Muscle layer of colon (tissue), 2 donors: ENCODE results near the gene CCDC136.
A peak's percentile ranks its signal among the peaks of the same experiment; 100 is the strongest.

Experiments
- H3K27ac ChIP-seq: one replicate; pipeline ENCODE4 v1.7.0; 2013; ENCODE audit warnings: low read depth, mild to moderate bottlenecking, low read length, moderate library complexity
- H3K27me3 ChIP-seq, 2 donors: one replicate each; pipeline ENCODE4 v1.7.0; 2013; ENCODE audit warnings: low read length in 2 of 2, mild to moderate bottlenecking in 2 of 2; ENCODE audit not compliant: insufficient read depth in 2 of 2, control insufficient read depth in 1 of 2
- H3K36me3 ChIP-seq: one replicate; pipeline ENCODE4 v1.7.0; 2013; ENCODE audit warnings: mild to moderate bottlenecking, low read length; ENCODE audit not compliant: insufficient read depth
- H3K4me1 ChIP-seq: one replicate; pipeline ENCODE4 v1.7.0; 2013; ENCODE audit warnings: mild to moderate bottlenecking, low read length; ENCODE audit not compliant: insufficient read depth
- H3K4me3 ChIP-seq, 2 donors: one replicate each; pipeline ENCODE4 v1.7.0; 2013; ENCODE audit warnings: low read length in 2 of 2, low read depth in 1 of 2, mild to moderate bottlenecking in 1 of 2, moderate library complexity in 1 of 2
- H3K9ac ChIP-seq: one replicate; pipeline ENCODE4 v1.7.0; 2013; ENCODE audit warnings: low read length
- H3K9me3 ChIP-seq: one replicate; pipeline ENCODE4 v1.7.0; 2013; ENCODE audit warnings: mild to moderate bottlenecking, low read length
- donor health status: abdominal sarcoma.
- donor health status: Adenocarcinoma of cecum.

The CCDC136 gene

DNA sequence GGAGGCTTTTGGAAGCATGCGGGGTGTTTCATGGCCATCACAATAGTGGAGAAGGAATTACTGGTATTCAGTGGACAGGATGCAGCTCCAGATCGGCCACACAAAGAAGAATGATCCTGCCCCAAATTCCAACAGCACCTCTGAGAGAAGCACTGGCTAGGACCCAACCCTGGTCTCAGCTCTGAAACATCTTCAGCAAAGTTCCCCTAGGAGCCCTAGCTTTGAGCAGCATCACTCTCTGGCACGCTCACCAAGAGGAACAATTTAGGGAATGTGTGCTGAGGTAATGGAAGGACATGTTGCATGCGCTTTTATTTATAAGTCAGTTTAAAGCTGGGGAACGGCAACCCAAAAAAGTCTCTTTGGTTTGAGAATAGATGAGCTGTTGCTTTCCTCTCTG, 10.6 kb upstream of the CCDC136 start:
- no peak overlapping the region for H3K4me3 ChIP-seq
- H3K9ac ChIP-seq = no peak overlapping the region
- H3K36me3 ChIP-seq = no peaks in the 10 kb centered on the region
- no peaks in the 10 kb centered on the region for H3K9me3 ChIP-seq
- H3K4me1 ChIP-seq = peaks cover 25% of the 10 kb centered on the region
- no peaks in the 10 kb centered on the region for H3K27me3 ChIP-seq
- H3K27ac ChIP-seq = peak overlapping the region; percentile 24

DNA sequence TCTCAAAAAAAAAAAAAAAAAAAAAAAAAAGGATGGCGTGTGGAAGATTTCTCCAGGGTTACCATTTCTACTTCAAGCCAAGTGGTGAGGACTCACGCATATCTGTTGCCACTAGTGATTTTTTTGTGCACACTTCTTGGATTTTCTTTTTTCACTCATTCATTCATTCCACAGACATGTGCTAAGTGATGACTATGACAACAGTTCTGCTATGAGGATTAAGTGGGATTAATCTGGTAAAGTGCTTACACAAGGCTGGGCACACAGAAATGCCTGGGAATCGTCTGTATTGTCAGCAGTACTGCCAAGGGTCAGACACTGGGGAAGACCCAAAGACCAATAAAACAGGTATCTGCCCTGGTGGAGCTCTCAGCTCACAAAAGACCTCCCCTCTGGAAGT, 9.9 kb upstream of the CCDC136 start:
- peaks cover 25% of the 10 kb centered on the region for H3K4me1 ChIP-seq
- no peak overlapping the region for H3K4me3 ChIP-seq
- H3K27me3 ChIP-seq = no peaks in the 10 kb centered on the region
- H3K9ac ChIP-seq = no peak overlapping the region
- H3K9me3 ChIP-seq = no peaks in the 10 kb centered on the region
- no peaks in the 10 kb centered on the region for H3K36me3 ChIP-seq
- peak overlapping the region; percentile 61 for H3K27ac ChIP-seq

DNA sequence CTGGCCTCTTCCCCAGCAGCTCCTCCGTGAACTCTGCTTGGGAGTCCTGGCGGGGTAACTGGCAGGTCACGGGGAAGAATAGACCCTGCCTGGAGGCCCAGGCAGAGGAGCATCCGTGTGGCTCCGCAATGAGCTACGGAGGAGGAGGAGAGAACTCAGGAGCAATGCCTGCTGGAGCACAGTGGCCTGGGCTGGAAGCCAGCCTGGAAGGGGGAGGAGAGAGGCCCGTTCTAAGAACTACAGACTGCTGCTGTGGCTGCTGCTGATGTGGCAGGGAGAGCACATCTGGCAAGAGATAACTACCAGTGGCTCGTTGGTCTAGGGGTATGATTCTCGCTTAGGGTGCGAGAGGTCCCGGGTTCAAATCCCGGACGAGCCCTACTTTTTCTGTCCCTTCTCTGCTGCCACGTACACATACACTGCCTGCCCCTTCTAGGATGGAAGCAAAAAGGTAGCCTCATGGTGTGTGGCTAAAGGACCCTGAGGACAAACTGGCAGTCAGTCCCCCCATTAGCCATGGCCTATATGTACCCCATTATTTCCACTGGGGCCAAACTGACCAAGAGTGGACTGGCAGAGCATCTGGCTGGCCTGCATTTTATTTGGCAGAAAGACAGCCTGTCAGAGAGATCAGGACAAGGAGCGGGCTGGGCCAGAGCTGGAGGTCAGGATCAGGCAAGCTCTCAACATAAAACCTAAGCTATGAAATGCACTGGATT, 8.5 kb upstream of the CCDC136 start:
- H3K4me3 ChIP-seq = no peak overlapping the region
- no peaks in the 10 kb centered on the region for H3K36me3 ChIP-seq
- no peaks in the 10 kb centered on the region for H3K9me3 ChIP-seq
- H3K4me1 ChIP-seq = peaks cover 25% of the 10 kb centered on the region
- peak overlapping the region; percentile 9 for H3K9ac ChIP-seq
- no peaks in the 10 kb centered on the region for H3K27me3 ChIP-seq
- H3K27ac ChIP-seq = peak overlapping the region; percentile 61

DNA sequence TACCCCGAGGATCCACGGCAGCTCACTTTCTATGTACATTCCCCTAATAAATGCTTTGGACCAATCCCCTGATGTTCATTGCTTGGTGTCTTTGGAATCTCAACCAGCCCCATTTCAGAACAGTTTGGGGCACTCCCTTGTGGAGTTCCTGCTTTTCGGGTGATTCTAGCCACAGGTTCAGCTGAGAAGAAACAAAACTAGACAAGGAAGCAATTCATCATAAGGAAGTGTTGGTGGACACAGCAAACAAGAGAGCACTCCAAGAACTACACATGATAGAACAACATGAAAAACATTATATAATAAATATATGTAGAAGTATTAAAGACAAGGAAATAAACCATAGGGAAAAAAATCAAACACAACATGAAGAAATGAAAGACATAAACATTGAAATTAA, 6.0 kb upstream of the CCDC136 start:
- Histone ChIP-seq H3K36me3 (no peaks in the 10 kb centered on the region), H3K27me3 (no peaks in the 10 kb centered on the region), H3K9ac (no peak overlapping the region), H3K27ac (no peak overlapping the region), H3K4me1 (peaks cover 30% of the 10 kb centered on the region), H3K4me3 (no peak overlapping the region), H3K9me3 (no peaks in the 10 kb centered on the region)

DNA sequence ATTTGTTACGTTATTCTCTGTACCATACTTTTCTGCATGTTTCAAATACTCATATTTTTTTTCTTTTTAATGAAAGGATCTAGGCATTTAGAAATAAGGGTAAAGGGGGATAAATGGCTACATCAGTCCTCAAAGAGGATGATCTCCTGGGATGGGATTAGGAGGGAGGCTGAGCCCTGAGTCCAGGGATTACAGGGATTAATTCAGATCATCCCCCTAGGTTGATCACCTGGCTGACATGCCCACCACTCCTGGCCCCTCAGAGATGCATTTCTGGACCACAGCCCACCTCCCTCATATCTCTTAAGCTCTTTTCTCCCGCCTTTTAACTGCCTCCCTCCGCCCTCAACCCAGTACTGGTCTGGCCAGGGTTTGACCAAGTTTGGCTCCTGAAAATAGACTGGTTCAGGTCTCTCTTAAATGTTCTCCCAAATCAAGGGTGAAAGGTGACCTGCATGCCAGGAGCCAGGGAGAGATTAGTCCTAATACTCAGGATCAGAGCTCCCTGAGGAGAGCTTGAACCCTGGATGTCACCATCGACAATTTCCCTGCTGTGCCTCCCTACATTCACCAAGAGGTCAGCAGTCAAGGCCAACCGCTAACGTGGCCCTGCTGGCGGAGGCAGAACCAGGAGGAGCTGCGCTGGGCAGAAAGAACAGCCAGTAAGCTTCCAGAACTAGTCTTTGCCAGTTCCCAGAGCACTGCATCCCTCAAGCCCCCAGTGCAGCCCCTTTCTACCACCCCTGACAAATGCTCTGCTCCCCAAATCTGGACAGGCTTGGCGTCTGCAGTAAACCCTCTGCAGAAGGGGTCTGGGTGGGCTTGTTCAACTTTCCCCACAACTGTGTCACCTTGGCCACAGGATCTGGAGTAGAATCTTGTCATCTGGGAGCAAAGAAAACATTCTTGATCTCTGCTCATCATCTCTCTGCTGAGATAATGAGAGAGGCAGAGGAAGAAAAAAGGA, 3.0 kb upstream of the CCDC136 start:
- no peak overlapping the region for H3K27ac ChIP-seq
- H3K36me3 ChIP-seq = no peaks in the 10 kb centered on the region

DNA sequence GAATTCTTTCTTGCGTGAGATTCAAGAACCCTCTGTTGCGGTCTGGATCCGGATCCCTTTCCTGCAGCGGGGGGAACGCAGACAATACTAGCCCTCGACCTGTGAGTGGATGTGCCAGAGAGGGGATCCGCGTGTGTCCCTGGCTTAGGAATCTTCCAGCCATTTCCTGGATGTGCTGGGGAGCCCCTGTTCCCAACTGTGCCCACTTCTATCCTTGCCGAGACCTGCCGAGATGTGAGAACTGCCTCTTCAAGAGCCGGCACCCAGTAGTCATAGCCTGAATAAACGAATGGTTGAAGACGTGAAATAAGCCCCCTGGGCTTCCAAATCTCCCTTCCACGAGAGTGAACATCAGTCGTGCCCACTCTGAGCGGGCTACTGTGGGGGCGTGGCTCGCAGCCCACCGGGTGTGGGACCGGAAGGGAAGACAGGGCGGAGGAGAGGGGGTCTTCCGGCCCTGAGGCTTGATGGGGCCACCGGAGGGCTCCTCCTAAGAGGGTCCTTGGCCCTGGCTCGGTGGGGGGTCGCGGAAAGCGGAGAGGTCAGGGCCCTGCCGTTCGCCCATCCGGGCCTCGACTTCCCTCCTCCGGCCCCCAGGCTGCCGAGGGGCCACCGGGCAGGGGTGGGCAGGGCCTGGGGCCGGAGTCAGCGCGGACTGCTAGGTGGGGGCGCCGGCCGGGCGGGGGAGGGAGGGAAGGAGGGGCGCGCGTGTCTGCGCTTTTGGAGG, 1.3 kb upstream of the CCDC136 start:
- Histone ChIP-seq H3K27ac (peak overlapping the region; percentile 61), H3K4me3 (peak overlapping the region; percentile 82 to 84), H3K9ac (peak overlapping the region; percentile 1), H3K9me3 (no peaks in the 10 kb centered on the region), H3K4me1 (peaks cover 21% of the 10 kb centered on the region), H3K27me3 (no peaks in the 10 kb centered on the region), H3K36me3 (no peaks in the 10 kb centered on the region)

More for the DNA sequence above, 3.0 kb upstream of the CCDC136 start:
- no peak overlapping the region for H3K9ac ChIP-seq
- peaks cover 22% of the 10 kb centered on the region for H3K4me1 ChIP-seq
- no peaks in the 10 kb centered on the region for H3K27me3 ChIP-seq
- no peaks in the 10 kb centered on the region for H3K9me3 ChIP-seq
- H3K4me3 ChIP-seq = no peak overlapping the region

DNA sequence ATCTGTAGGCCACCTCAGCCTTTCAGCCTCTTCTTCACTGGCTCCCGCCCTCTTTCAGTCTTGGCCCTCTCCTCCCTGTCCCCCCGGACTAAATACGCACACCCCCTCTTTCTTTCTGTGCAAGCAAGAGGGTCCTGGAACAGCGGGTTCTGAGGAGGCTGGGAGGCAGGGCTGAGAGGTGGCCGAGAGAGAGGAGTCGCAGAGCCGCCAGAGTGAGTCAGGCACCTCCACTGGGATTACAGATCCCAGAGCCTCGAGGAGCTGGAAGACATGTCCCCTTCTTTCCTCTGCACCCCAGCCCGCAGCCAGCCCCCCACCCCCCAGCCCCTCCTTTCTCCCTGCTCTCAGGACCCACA, 182 bp downstream of the CCDC136 start:
- H3K4me1 ChIP-seq = peaks cover 21% of the 10 kb centered on the region
- no peak overlapping the region for H3K9ac ChIP-seq
- H3K27ac ChIP-seq = peak overlapping the region; percentile 80
- H3K27me3 ChIP-seq = no peaks in the 10 kb centered on the region
- no peaks in the 10 kb centered on the region for H3K36me3 ChIP-seq
- H3K9me3 ChIP-seq = no peaks in the 10 kb centered on the region
- H3K4me3 ChIP-seq = peak overlapping the region; percentile 82 to 84

DNA sequence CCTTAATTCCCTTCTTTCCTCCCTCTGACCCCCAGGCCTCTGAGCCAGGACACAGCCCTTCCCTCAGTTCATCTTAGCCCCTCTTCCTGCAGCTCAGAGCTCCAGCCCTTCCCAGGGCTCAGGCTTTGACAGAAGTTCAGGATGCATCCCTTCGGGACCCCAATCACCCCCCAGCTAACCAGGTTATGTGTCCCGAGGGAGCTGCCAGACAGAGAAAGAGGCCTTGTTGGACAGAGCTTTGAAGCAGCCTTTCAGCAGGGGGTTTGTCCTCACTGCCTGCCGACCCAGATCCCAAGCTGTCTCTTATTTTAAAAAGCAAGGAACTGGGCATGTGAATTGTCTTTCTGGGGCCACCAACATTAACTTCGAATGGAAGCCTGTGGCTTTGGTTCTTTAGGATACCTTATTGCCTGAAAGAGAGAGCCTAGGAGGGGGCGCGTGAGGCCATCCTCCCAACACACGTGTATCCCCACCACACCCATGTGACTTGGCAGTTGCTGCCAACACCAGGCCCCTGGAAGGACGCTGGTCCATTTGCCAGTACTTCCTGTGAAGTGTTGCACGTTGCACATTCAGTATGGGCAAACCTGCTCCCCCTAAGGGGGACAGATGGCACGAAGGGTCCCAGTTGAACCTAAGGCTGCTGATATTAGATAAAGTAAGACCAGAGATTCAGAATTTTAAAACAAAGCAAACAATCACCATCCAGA, 858 bp downstream of the CCDC136 start:
- Histone ChIP-seq H3K27ac (no peak overlapping the region), H3K4me1 (peaks cover 21% of the 10 kb centered on the region), H3K4me3 (peak overlapping the region; percentile 20 to 21), H3K9me3 (no peaks in the 10 kb centered on the region), H3K36me3 (no peaks in the 10 kb centered on the region), H3K9ac (no peak overlapping the region), H3K27me3 (no peaks in the 10 kb centered on the region)

DNA sequence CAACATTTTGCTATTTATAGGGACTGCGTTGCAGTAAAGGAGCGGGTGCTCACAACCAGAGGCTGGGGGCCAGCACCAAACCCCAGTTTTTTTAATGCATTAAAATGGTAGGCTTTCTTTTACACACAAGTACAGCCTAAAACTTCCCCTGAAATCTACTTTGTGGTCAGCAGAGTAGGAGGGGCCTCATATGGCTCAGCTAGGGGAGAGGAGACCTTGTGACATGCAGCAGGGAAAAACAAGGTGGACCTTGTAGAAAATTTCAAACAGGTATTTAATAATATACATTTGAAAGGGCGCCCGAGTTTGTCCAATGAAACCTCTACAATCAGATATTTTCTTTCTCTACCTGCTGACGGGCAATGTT, 1.4 kb downstream of the CCDC136 start:
- H3K9ac ChIP-seq = no peak overlapping the region
- H3K27me3 ChIP-seq = no peaks in the 10 kb centered on the region
- no peaks in the 10 kb centered on the region for H3K36me3 ChIP-seq
- H3K4me1 ChIP-seq = peaks cover 21% of the 10 kb centered on the region
- peak overlapping the region; percentile 20 to 21 for H3K4me3 ChIP-seq
- no peak overlapping the region for H3K27ac ChIP-seq
- no peaks in the 10 kb centered on the region for H3K9me3 ChIP-seq

DNA sequence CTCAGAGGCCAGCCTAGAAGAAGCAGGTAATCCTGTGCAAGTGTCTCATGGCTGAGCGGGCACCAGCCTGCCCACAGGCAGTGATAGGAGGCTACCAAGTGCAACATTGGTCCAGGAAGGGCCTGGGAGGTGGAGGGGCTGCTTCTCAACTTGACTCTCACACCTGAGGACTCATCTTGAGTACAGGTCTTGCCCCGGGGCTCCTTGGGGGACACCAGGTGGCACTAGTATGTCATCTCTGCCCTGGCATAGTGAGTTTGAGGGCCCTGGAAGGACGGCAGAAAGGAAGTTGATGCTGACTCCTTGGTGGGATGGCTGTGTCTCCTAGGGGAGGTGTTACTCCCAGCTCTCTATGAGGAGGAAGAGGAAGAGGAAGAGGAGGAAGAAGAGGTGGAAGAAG, 2.3 kb downstream of the CCDC136 start:
- Histone ChIP-seq H3K27me3 (no peaks in the 10 kb centered on the region), H3K9ac (no peak overlapping the region), H3K27ac (no peak overlapping the region)

DNA sequence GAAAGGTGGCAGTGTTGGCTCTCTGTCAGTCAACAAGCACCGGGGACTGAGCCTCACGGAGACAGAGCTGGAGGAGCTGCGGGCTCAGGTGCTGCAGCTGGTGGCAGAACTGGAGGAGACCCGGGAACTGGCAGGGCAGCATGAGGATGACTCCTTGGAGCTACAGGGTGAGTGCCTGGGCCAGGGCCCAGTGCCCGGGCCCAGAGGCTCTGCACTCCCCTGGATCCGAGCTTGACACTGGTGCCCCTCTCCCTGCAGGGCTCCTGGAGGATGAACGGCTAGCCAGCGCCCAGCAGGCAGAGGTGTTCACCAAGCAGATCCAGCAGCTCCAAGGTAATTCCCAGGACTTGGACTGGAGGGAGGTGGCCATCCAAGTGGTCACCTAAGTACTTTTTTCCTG, 2.7 kb downstream of the CCDC136 start:
- no peaks in the 10 kb centered on the region for H3K27me3 ChIP-seq
- H3K4me3 ChIP-seq = no peak overlapping the region
- H3K9me3 ChIP-seq = no peaks in the 10 kb centered on the region
- peaks cover 21% of the 10 kb centered on the region for H3K4me1 ChIP-seq
- no peak overlapping the region for H3K9ac ChIP-seq
- H3K27ac ChIP-seq = no peak overlapping the region
- no peaks in the 10 kb centered on the region for H3K36me3 ChIP-seq

More for the DNA sequence above, 2.3 kb downstream of the CCDC136 start:
- no peaks in the 10 kb centered on the region for H3K36me3 ChIP-seq
- no peak overlapping the region for H3K4me3 ChIP-seq
- H3K9me3 ChIP-seq = no peaks in the 10 kb centered on the region
- H3K4me1 ChIP-seq = peaks cover 21% of the 10 kb centered on the region
